IMR-90 (cell line): ENCODE data around the gene FAM110C. TPM values are rescaled to one million over a fixed set of nuclear protein-coding genes. Genes with fewer than 3 reads are reported as not detected.

Experiments used
- ATAC-seq: fragments of 200-7000 bp; cut with Tn5 transposase; 2 replicates; pipeline ENCODE4 v1.9.1; 2020; ENCODE audit warnings: low read depth, mild to moderate bottlenecking, moderate library complexity
- BruUV-seq: library from RNA; stranded (reverse); fragments of 400-500 nt; replicated peaks from 2 replicates; lab custom pipeline; 2021; lab: Mats Ljungman, UMichigan
- CTCF ChIA-PET: fragments of 300-600 bp; formaldehyde crosslinking; extraction: SDS; loops from one replicate; lab custom pipeline; 2021; ENCODE audit warnings: antibody characterized with exemption; lab: Yijun Ruan, JAX
- POLR2A ChIA-PET: fragments of 300-600 bp; sonication (Branson Sonifier 250); formaldehyde crosslinking; loops from one replicate; lab custom pipeline; 2022; ENCODE audit warnings: antibody characterized with exemption; ENCODE audit not compliant: unreplicated experiment; lab: Charles Lee
- DNase-seq: peaks from one replicate; pipeline ENCODE4 v3.0.0; 2013
- H2AFZ ChIP-seq: replicated peaks from 2 replicates; pipeline ENCODE3; 2013; ENCODE audit warnings: low read length, mild to moderate bottlenecking; ENCODE audit not compliant: poor library complexity
- H2AK5ac ChIP-seq: 2 replicates; pipeline ENCODE4 v1.6.1; 2013; ENCODE audit warnings: low read depth, low read length, inconsistent platforms
- H2AK9ac ChIP-seq: replicated peaks from 2 replicates; pipeline ENCODE3; 2013; ENCODE audit warnings: mild to moderate bottlenecking, low read depth, low read length, moderate library complexity; ENCODE audit not compliant: poor library complexity
- H2BK120ac ChIP-seq: 2 replicates; pipeline ENCODE4 v1.6.1; 2013; ENCODE audit warnings: low read depth, low read length, inconsistent platforms
- H2BK15ac ChIP-seq: 3 replicates; pipeline ENCODE4 v1.6.1; 2013; ENCODE audit warnings: low read depth, low read length, inconsistent platforms
- H2BK20ac ChIP-seq: 2 replicates; pipeline ENCODE4 v1.6.1; 2013; ENCODE audit warnings: low read depth, mild to moderate bottlenecking, inconsistent platforms, low read length, moderate library complexity
- H2BK5ac ChIP-seq: 2 replicates; pipeline ENCODE4 v1.6.1; 2013; ENCODE audit warnings: mild to moderate bottlenecking, low read depth, low read length, inconsistent platforms; ENCODE audit not compliant: poor library complexity, severe bottlenecking
- H3K14ac ChIP-seq: replicated peaks from 2 replicates; pipeline ENCODE4 v1.6.1; 2013; ENCODE audit warnings: low read depth, low read length, inconsistent platforms
- H3K18ac ChIP-seq: 2 replicates; pipeline ENCODE4 v1.6.1; 2013; ENCODE audit warnings: low read depth, low read length, control low read depth
- H3K23ac ChIP-seq: 2 replicates; pipeline ENCODE4 v1.6.1; 2013; ENCODE audit warnings: low read depth, low read length, inconsistent platforms
- H3K27ac ChIP-seq: 2 replicates; pipeline ENCODE4 v1.5.1; 2013; ENCODE audit warnings: mild to moderate bottlenecking, control low read depth, low read length; ENCODE audit not compliant: insufficient read depth
- H3K27me3 ChIP-seq: 2 replicates; pipeline ENCODE4 v1.6.1; 2013; ENCODE audit warnings: low read length; ENCODE audit not compliant: control insufficient read depth, insufficient read depth
- H3K36me3 ChIP-seq: 2 replicates; pipeline ENCODE4 v1.6.1; 2013; ENCODE audit warnings: low read length, mixed read lengths; ENCODE audit not compliant: control insufficient read depth, insufficient read depth
- H3K4ac ChIP-seq: 2 replicates; pipeline ENCODE4 v1.6.1; 2013; ENCODE audit warnings: low read depth, low read length, inconsistent platforms
- H3K4me1 ChIP-seq: 2 replicates; pipeline ENCODE4 v1.6.1; 2013; ENCODE audit warnings: low read length, mixed read lengths; ENCODE audit not compliant: control insufficient read depth, insufficient read depth
- H3K4me2 ChIP-seq: 2 replicates; pipeline ENCODE4 v1.6.1; 2013; ENCODE audit warnings: low read depth, mild to moderate bottlenecking, control low read depth, low read length, moderate library complexity
- H3K4me3 ChIP-seq: 2 replicates; pipeline ENCODE4 v1.5.1; 2013; ENCODE audit warnings: low read depth, mild to moderate bottlenecking, control low read depth, low read length, moderate library complexity; ENCODE audit not compliant: insufficient read depth
- H3K56ac ChIP-seq: 2 replicates; pipeline ENCODE4 v1.6.1; 2013; ENCODE audit warnings: low read length, inconsistent platforms; ENCODE audit not compliant: insufficient read depth; ENCODE audit errors: extremely low read depth
- H3K79me1 ChIP-seq, 2 experiments: 2 replicates each; pipeline ENCODE4 v1.6.1; 2013; ENCODE audit warnings: low read length in 2 of 2, inconsistent platforms in 1 of 2, low read depth in 1 of 2
- H3K9ac ChIP-seq: 2 replicates; pipeline ENCODE4 v1.6.1; 2013; ENCODE audit warnings: low read depth, low read length, control low read depth
- H3K9me1 ChIP-seq: 2 replicates; pipeline ENCODE4 v1.6.1; 2013; ENCODE audit warnings: low read length, inconsistent platforms; ENCODE audit not compliant: insufficient read depth
- H3K9me3 ChIP-seq: 2 replicates; pipeline ENCODE4 v1.6.1; 2013; ENCODE audit warnings: low read length; ENCODE audit not compliant: control insufficient read depth, insufficient read depth
- H4K20me1 ChIP-seq: 2 replicates; pipeline ENCODE4 v1.6.1; 2013; ENCODE audit warnings: low read length, inconsistent platforms; ENCODE audit not compliant: insufficient read depth
- H4K5ac ChIP-seq: 2 replicates; pipeline ENCODE4 v1.6.1; 2013; ENCODE audit warnings: mild to moderate bottlenecking, low read depth, low read length, control low read depth
- H4K8ac ChIP-seq, 2 experiments: 2 replicates each; pipeline ENCODE4 v1.6.1; 2013; ENCODE audit warnings: low read depth in 2 of 2, low read length in 2 of 2, control low read depth in 1 of 2, inconsistent platforms in 1 of 2
- H4K91ac ChIP-seq: 2 replicates; pipeline ENCODE4 v1.6.1; 2013; ENCODE audit warnings: low read depth, low read length, inconsistent platforms; ENCODE audit not compliant: insufficient read depth
- CEBPB ChIP-seq: IDR thresholded peaks from 2 replicates; pipeline ENCODE4 v1.6.1; 2012; ENCODE audit warnings: low read depth, low read length, improper control_type of control experiment
- FOS ChIP-seq: fragments of 150-350 bp; IDR thresholded peaks from 2 replicates; pipeline ENCODE4 v1.6.1; 2016; ENCODE audit warnings: low read depth, low read length
- MAFK ChIP-seq: IDR thresholded peaks from 2 replicates; pipeline ENCODE4 v1.6.1; 2012; ENCODE audit warnings: low read depth, low read length, improper control_type of control experiment
- MAZ ChIP-seq: IDR thresholded peaks from 2 replicates; pipeline ENCODE4 v1.6.1; 2012; ENCODE audit warnings: low read depth, mild to moderate bottlenecking, low read length, improper control_type of control experiment, moderate library complexity, borderline replicate concordance
- POLR2A ChIP-seq: IDR thresholded peaks from 2 replicates; pipeline ENCODE4 v1.6.1; 2012; ENCODE audit warnings: mild to moderate bottlenecking, low read depth, low read length
- RAD21 ChIP-seq: IDR thresholded peaks from 2 replicates; pipeline ENCODE4 v1.6.1; 2012; ENCODE audit warnings: low read length, improper control_type of control experiment
- RCOR1 ChIP-seq: IDR thresholded peaks from 2 replicates; pipeline ENCODE4 v1.6.1; 2012; ENCODE audit warnings: mild to moderate bottlenecking, low read length, improper control_type of control experiment; ENCODE audit not compliant: insufficient replicate concordance
- RFX5 ChIP-seq: IDR thresholded peaks from 2 replicates; pipeline ENCODE4 v1.8.0; 2012; ENCODE audit warnings: low read depth, mild to moderate bottlenecking, low read length, moderate library complexity
- SMC3 ChIP-seq: fragments of 150-350 bp; IDR thresholded peaks from 2 replicates; pipeline ENCODE4 v1.6.1; 2016; ENCODE audit warnings: low read depth, mild to moderate bottlenecking, antibody characterized with exemption, low read length, moderate library complexity
- WGBS, 2 experiments: methylation state at CpG; one replicate each; pipeline versions ENCODE4 v1.1.5 to v1.1.7; 2013; ENCODE audit warnings: missing lambda C conversion rate in 2 of 2; ENCODE audit not compliant: insufficient read length in 1 of 2; ENCODE audit errors: extremely low coverage in 2 of 2; 5-methylcytosine and 5-hydroxymethylcytosine counted together
- dilution Hi-C: fragments of 300-500 bp; cut with HindIII; formaldehyde crosslinking; loops from one replicate; pipeline ENCODE4 v1.14.3; 2018; ENCODE audit warnings: low sequenced_read_pairs; ENCODE audit not compliant: unreplicated experiment
- in situ Hi-C: fragments of 300-500 bp; cut with MboI; formaldehyde crosslinking; loops from 3 replicates; pipeline ENCODE4 v1.14.3; 2019; ENCODE audit warnings: low sequenced_read_pairs, inconsistent platforms, mixed read lengths
- intact Hi-C: fragments of 100-400 bp; cut with micrococcal nuclease; formaldehyde crosslinking; loops from 2 replicates; pipeline ENCODE4 v1.10.0; 2022
- polyA plus RNA-seq, 3 experiments: library from polyadenylated mRNA; depleted of rRNA; stranded (reverse); fragments of >200 nt; gene quantifications; 2 replicates each; pipeline ENCODE4 v1.2.3, GENCODE V29; 2012; ENCODE audit warnings: low replicate concordance in 1 of 3
- total RNA-seq: library from RNA; depleted of rRNA; stranded (reverse); fragments of >200 nt; gene quantifications from 2 replicates; pipeline ENCODE4 v1.2.3, GENCODE V29; 2012
- TF ChIP-seq, protein P1 (sequence below): fragments of 150-350 bp; IDR thresholded peaks from 2 replicates; pipeline ENCODE4 v1.6.1; 2016; ENCODE audit warnings: low read depth, mild to moderate bottlenecking, low read length, moderate library complexity, borderline replicate concordance

Gene FAM110C
- total and polyA plus RNA-seq, 2 of the 4 experiments (the other 2 are of a cell fraction): not detected

DNA sequence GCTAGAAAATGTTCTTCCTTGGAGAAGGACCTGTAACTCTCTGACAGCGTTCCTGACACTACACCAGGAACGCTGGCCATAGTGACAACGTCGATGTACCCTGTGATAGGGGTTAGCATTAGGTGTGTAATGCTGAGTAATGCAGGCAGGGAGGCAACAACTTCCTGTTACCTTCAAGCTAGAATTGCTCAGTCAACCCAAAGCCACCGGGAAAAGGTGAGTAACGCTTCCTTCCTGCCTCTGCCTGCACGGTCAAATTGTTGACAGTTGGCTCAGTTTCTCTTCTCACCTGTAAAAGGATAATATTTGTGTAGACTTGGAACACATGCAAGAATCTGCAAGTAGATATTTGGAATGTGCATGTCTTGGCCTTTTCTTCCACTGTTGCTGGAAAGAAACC lies 12.7 kb downstream of the FAM110C start:
- Histone ChIP-seq H2BK120ac (no peak overlapping the region), H3K14ac (no peak overlapping the region), H2BK20ac (no peak overlapping the region), H4K20me1 (no peaks in the 10 kb centered on the region), H3K79me1 (no peaks in the 10 kb centered on the region), H3K36me3 (no peaks in the 10 kb centered on the region), H2BK5ac (no peak overlapping the region), H3K4me1 (no peaks in the 10 kb centered on the region), H3K27me3 (no peaks in the 10 kb centered on the region), H3K18ac (no peak overlapping the region), H3K9me1 (no peaks in the 10 kb centered on the region), H2AFZ (no peak overlapping the region), H3K4me2 (no peak overlapping the region), H4K5ac (no peak overlapping the region), H3K27ac (no peak overlapping the region), H2AK9ac (no peak overlapping the region), H2AK5ac (no peak overlapping the region), H3K4ac (no peak overlapping the region), H3K9me3 (peaks cover 16% of the 10 kb centered on the region), H2BK15ac (no peak overlapping the region), H4K8ac (no peak overlapping the region), H3K9ac (no peak overlapping the region), H3K4me3 (no peak overlapping the region), H4K91ac (no peak overlapping the region), H3K56ac (no peak overlapping the region), H3K23ac (no peak overlapping the region)
- ChIA-PET POLR2A (no interaction called here), CTCF (no interaction called here)
- ATAC-seq: no peak
- dilution Hi-C loops: no loop called here
- WGBS, 2 experiments: no CpG with 5 or more reads among the region's 7 CpGs
- intact Hi-C loops: no loop called here
- in situ Hi-C loops: no loop called here
- DNase-seq: no peak
- no peak for TF ChIP-seq SMC3
- no peak for TF ChIP-seq CEBPB
- no peak for TF ChIP-seq RCOR1
- TF ChIP-seq RFX5: no peak
- TF ChIP-seq FOS: no peak
- TF ChIP-seq POLR2A: no peak
- no peak for TF ChIP-seq MAZ
- TF ChIP-seq, protein P1, sequence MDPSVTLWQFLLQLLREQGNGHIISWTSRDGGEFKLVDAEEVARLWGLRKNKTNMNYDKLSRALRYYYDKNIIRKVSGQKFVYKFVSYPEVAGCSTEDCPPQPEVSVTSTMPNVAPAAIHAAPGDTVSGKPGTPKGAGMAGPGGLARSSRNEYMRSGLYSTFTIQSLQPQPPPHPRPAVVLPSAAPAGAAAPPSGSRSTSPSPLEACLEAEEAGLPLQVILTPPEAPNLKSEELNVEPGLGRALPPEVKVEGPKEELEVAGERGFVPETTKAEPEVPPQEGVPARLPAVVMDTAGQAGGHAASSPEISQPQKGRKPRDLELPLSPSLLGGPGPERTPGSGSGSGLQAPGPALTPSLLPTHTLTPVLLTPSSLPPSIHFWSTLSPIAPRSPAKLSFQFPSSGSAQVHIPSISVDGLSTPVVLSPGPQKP: no peak
- no peak for TF ChIP-seq RAD21
- no peak for TF ChIP-seq MAFK
- BruUV-seq: no TSS peak
